Natural killer cell treated with Interleukin-12 subunit alpha and Interleukin-12 subunit beta and Interleukin-15 and Interleukin-18, amount 100 ng/mL, for 72 hours (primary cell): ENCODE results near the gene MTPN. TPM values are rescaled to one million over a fixed set of nuclear protein-coding genes. Genes with fewer than 3 reads are reported as not detected.

Experiments
- ATAC-seq, 2 donors: fragments of 150-1000 bp; cut with Tn5 transposase in 1 of 2; sonication (Bioruptor Pico), chemical (Tn5 transposase) in 1 of 2; 2 replicates each; pipeline ENCODE4 v1.10.0; 2021
- DNase-seq: peaks from one replicate; pipeline ENCODE4 v3.0.0; 2022; ENCODE audit warnings: low spot score
- H3K27ac Mint-ChIP-seq, 2 donors: 1 replicate in 1 of 2; 2 replicates in 1 of 2; pipeline ENCODE4 v1.8.0; 2022; ENCODE audit warnings: mixed read lengths in 2 of 2, mild to moderate bottlenecking in 1 of 2, moderate library complexity in 1 of 2
- H3K27me3 Mint-ChIP-seq, 2 donors: 1 replicate in 1 of 2; 2 replicates in 1 of 2; pipeline ENCODE4 v1.8.0; 2022; ENCODE audit warnings: mixed read lengths in 2 of 2
- H3K36me3 Mint-ChIP-seq: one replicate; pipeline ENCODE4 v1.8.0; 2022; ENCODE audit warnings: mixed read lengths
- H3K4me1 Mint-ChIP-seq, 2 donors: 1 replicate in 1 of 2; 2 replicates in 1 of 2; pipeline ENCODE4 v1.8.0; 2022; ENCODE audit warnings: low read depth in 2 of 2, mixed read lengths in 2 of 2, mild to moderate bottlenecking in 1 of 2
- H3K4me3 Mint-ChIP-seq: one replicate; pipeline ENCODE4 v1.8.0; 2022; ENCODE audit warnings: mixed read lengths
- H3K9me3 Mint-ChIP-seq: 2 replicates; pipeline ENCODE4 v1.8.0; 2022; ENCODE audit warnings: mixed read lengths
- total RNA-seq, 2 donors: library from RNA; stranded (reverse); gene quantifications; one replicate each; pipeline ENCODE4 v1.2.3, GENCODE V29; 2022

Gene MTPN
- total RNA-seq, 2 donors from 2014 or later = 148 to 190 TPM

- no peak for ATAC-seq
- no peak for DNase-seq
- Mint-ChIP-seq H3K27me3 (no peaks in the 10 kb centered on the region), H3K27ac (no peak overlapping the region), H3K4me1 (peaks cover 46 to 73% of the 10 kb centered on the region in 2 donors), H3K9me3 (no peaks in the 10 kb centered on the region), H3K36me3 (peaks cover 10% of the 10 kb centered on the region), H3K4me3 (no peak overlapping the region)
Observed at GRCh38 chr7:135959646-135960363, 17.4 kb downstream of the MTPN start.

GRCh38 chr7:135958173-135958572, 19.0 kb downstream of the MTPN start:
- Mint-ChIP-seq H3K36me3 (peaks cover 10% of the 10 kb centered on the region), H3K4me3 (no peak overlapping the region), H3K27me3 (no peaks in the 10 kb centered on the region), H3K27ac (no peak overlapping the region), H3K4me1 (peaks cover 42 to 68% of the 10 kb centered on the region in 2 donors), H3K9me3 (no peaks in the 10 kb centered on the region)
- no peak for DNase-seq
- ATAC-seq = no peak

GRCh38 chr7:135957627-135958026, 19.5 kb downstream of the MTPN start:
- no peak for ATAC-seq
- no peak overlapping the region for H3K27ac Mint-ChIP-seq
- H3K4me3 Mint-ChIP-seq = no peak overlapping the region
- DNase-seq = no peak
- peaks cover 42 to 68% of the 10 kb centered on the region in 2 donors for H3K4me1 Mint-ChIP-seq
- H3K36me3 Mint-ChIP-seq = peaks cover 10% of the 10 kb centered on the region
- no peaks in the 10 kb centered on the region for H3K9me3 Mint-ChIP-seq
- no peaks in the 10 kb centered on the region for H3K27me3 Mint-ChIP-seq

GRCh38 chr7:135956393-135956792, 20.8 kb downstream of the MTPN start:
- Mint-ChIP-seq H3K4me3 (no peak overlapping the region), H3K27ac (no peak overlapping the region), H3K4me1 (peaks cover 44 to 63% of the 10 kb centered on the region in 2 donors), H3K9me3 (no peaks in the 10 kb centered on the region), H3K36me3 (peaks cover 10% of the 10 kb centered on the region), H3K27me3 (no peaks in the 10 kb centered on the region)
- no peak for DNase-seq
- ATAC-seq = no peak

GRCh38 chr7:135950972-135951371, 26.2 kb downstream of the MTPN start:
- H3K36me3 Mint-ChIP-seq = peaks cover 37% of the 10 kb centered on the region
- H3K27ac Mint-ChIP-seq = peak overlapping the region in 1 of 2 donors; percentile 81
- H3K9me3 Mint-ChIP-seq = no peaks in the 10 kb centered on the region
- no peak for DNase-seq
- peaks cover 37 to 59% of the 10 kb centered on the region in 2 donors for H3K4me1 Mint-ChIP-seq
- H3K27me3 Mint-ChIP-seq = no peaks in the 10 kb centered on the region
- ATAC-seq = no peak
- H3K4me3 Mint-ChIP-seq = no peak overlapping the region

GRCh38 chr7:135950429-135950828, 26.7 kb downstream of the MTPN start:
- Mint-ChIP-seq H3K27me3 (no peaks in the 10 kb centered on the region), H3K4me3 (no peak overlapping the region), H3K9me3 (no peaks in the 10 kb centered on the region), H3K4me1 (peaks cover 36 to 54% of the 10 kb centered on the region in 2 donors), H3K27ac (peak overlapping the region in 1 of 2 donors; percentile 10), H3K36me3 (peaks cover 36% of the 10 kb centered on the region)
- DNase-seq (no peak), ATAC-seq (no peak)

- Mint-ChIP-seq H3K27me3 (no peaks in the 10 kb centered on the region), H3K9me3 (no peaks in the 10 kb centered on the region), H3K4me1 (peaks cover 29 to 47% of the 10 kb centered on the region in 2 donors), H3K4me3 (no peak overlapping the region), H3K27ac (no peak overlapping the region), H3K36me3 (peaks cover 31% of the 10 kb centered on the region)
- ATAC-seq (no peak), DNase-seq (no peak)
Observed at GRCh38 chr7:135946289-135947055, 30.7 kb downstream of the MTPN start.

GRCh38 chr7:135944753-135945152, 32.4 kb downstream of the MTPN start:
- no peak overlapping the region for H3K27ac Mint-ChIP-seq
- H3K9me3 Mint-ChIP-seq = no peaks in the 10 kb centered on the region
- no peaks in the 10 kb centered on the region for H3K27me3 Mint-ChIP-seq
- H3K4me3 Mint-ChIP-seq = no peak overlapping the region
- H3K4me1 Mint-ChIP-seq = peaks cover 26 to 41% of the 10 kb centered on the region in 2 donors
- ATAC-seq (no peak), DNase-seq (no peak)
- H3K36me3 Mint-ChIP-seq = peaks cover 18% of the 10 kb centered on the region

GRCh38 chr7:135943134-135943879, 33.9 kb downstream of the MTPN start:
- H3K27me3 Mint-ChIP-seq = no peaks in the 10 kb centered on the region
- DNase-seq (no peak), ATAC-seq (no peak)
- H3K4me3 Mint-ChIP-seq = no peak overlapping the region
- H3K9me3 Mint-ChIP-seq = no peaks in the 10 kb centered on the region
- H3K27ac Mint-ChIP-seq = no peak overlapping the region
- peaks cover 9% of the 10 kb centered on the region for H3K36me3 Mint-ChIP-seq
- H3K4me1 Mint-ChIP-seq = peaks cover 31 to 48% of the 10 kb centered on the region in 2 donors

- Mint-ChIP-seq H3K9me3 (no peaks in the 10 kb centered on the region), H3K36me3 (peaks cover 9% of the 10 kb centered on the region), H3K27ac (no peak overlapping the region), H3K4me1 (peaks cover 30 to 53% of the 10 kb centered on the region in 2 donors), H3K4me3 (no peak overlapping the region), H3K27me3 (no peaks in the 10 kb centered on the region)
- DNase-seq (no peak), ATAC-seq (no peak)
Observed at GRCh38 chr7:135942614-135943013, 34.5 kb downstream of the MTPN start.

GRCh38 chr7:135940077-135941075, 36.8 kb downstream of the MTPN start:
- DNase-seq (no peak), ATAC-seq (no peak)
- H3K4me3 Mint-ChIP-seq = no peak overlapping the region
- no peaks in the 10 kb centered on the region for H3K9me3 Mint-ChIP-seq
- no peaks in the 10 kb centered on the region for H3K36me3 Mint-ChIP-seq
- H3K4me1 Mint-ChIP-seq = peaks cover 42 to 61% of the 10 kb centered on the region in 2 donors
- no peaks in the 10 kb centered on the region for H3K27me3 Mint-ChIP-seq
- no peak overlapping the region for H3K27ac Mint-ChIP-seq

- peak overlapping the region; percentile 15 to 45 for H3K27ac Mint-ChIP-seq
- no peaks in the 10 kb centered on the region for H3K36me3 Mint-ChIP-seq
- peaks cover 51 to 72% of the 10 kb centered on the region in 2 donors for H3K4me1 Mint-ChIP-seq
- ATAC-seq (no peak), DNase-seq (no peak)
- H3K9me3 Mint-ChIP-seq = no peaks in the 10 kb centered on the region
- H3K27me3 Mint-ChIP-seq = no peaks in the 10 kb centered on the region
- H3K4me3 Mint-ChIP-seq = peak overlapping the region; percentile 38
Observed at GRCh38 chr7:135939261-135939812, 37.8 kb downstream of the MTPN start.
